HG02840 (cell line): ENCODE measurements around the gene C20orf141.
"Not testable (repeated sequence)": the region's sequence is repeated elsewhere in the genome, so short reads cannot be mapped to it uniquely, and the experiment has no call there.

Experiments used
- ATAC-seq: cut with Tn5 transposase; IDR thresholded peaks from one replicate; pipeline ENCODE4 v1.9.1; 2021; ENCODE audit warnings: mild to moderate bottlenecking, moderate library complexity, moderate number of reproducible peaks; ENCODE audit not compliant: unreplicated experiment, low FRiP score

C20orf141 gene

DNA sequence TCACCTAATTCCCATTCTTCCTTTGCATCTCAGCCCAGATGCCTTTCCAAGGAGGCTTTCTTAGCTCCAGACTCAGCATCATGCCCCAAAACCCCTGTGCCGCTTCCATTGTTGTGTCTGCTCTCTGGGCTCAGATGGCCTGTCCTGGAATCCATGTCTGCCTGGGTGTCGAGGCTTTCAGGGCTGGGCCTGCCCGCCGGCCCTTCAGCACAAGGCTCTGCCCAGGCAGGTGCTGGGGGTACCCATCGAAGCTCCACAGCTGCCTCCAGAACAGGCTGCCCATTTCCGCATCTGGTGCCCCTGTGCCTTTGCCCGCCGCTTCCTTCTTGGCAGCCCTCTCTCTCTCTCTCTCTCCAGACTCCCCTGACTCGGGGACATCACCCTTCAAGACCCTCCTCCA is 15.5 kb upstream of the C20orf141 start:
- no peak for ATAC-seq

DNA sequence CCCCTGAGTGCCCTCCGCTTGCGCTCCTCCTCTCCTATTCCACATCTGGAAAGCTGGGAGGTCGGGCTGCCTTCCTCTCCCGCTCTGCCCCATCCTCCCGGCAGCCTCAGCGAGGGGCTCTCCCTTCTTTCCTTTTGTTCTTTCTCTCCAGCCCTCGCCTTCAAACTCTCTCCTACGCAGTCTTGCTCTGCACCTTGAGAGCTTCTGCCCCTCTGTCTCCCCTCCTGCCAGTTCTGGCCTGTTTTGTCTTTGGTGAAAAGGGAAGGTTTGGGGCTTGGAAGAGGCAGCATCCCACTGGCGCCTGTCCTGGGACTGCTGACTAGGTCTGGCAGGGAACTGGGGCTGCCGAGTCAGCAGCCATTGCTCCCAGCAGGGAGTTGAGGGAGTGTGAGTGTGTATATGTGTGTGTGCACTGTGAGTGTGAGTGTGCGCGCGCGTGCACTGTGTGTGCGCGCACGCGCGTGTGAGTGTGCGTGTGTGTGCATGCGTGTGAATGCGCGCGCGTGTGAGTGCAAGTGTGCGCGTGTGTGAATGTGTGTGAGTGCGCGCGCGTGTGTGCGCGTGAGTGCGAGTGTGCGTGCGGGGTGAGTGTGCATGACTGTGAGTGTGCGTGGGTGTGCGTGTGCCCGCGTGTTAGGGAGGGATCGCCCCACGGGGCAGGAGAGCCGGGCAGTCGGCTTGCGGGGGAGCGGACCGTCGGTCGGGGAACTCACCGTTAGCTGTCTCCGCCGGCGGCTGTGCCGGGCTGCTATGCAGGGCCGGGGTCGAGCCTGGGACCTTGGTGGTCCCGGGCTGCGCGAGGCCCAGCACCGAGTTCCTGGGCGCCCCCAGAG is 14.9 kb upstream of the C20orf141 start:
- no peak for ATAC-seq

- ATAC-seq: no peak
Observed at GRCh38 chr20:2800521-2801285, 14.1 kb upstream of the C20orf141 start, which contains the start of gene CPXM1. TSS of gene CPXM1 (minus strand) at chr20:2800627. CDS start at chr20:2800572, 55 bp downstream.

DNA sequence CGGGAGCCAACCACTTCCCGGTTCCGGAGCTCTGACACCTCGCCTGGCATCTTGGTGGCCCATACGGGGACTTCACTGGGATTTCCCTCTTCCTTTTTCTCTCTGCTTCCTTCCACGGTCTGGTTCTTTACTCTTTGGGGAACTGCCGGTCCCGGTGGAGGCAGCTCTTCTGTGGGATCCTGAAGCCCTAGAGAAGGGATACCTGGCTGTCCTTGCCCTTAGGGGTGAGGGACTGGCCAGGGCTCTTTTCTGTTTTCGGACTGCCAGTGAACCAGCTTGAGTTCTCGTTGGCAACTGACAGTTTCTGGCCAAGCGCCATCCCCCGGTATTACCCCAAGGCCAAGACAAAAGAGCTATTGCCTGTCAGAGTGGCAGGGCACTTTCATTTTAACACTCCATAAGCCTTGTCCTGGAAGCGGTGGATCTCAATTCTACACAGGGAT is 13.5 kb upstream of the C20orf141 start:
- no peak for ATAC-seq

GRCh38 chr20:2804041-2804828 is 10.6 kb upstream of the C20orf141 start:
- ATAC-seq: no peak

GRCh38 chr20:2804852-2805688 is 9.7 kb upstream of the C20orf141 start:
- ATAC-seq: no peak

DNA sequence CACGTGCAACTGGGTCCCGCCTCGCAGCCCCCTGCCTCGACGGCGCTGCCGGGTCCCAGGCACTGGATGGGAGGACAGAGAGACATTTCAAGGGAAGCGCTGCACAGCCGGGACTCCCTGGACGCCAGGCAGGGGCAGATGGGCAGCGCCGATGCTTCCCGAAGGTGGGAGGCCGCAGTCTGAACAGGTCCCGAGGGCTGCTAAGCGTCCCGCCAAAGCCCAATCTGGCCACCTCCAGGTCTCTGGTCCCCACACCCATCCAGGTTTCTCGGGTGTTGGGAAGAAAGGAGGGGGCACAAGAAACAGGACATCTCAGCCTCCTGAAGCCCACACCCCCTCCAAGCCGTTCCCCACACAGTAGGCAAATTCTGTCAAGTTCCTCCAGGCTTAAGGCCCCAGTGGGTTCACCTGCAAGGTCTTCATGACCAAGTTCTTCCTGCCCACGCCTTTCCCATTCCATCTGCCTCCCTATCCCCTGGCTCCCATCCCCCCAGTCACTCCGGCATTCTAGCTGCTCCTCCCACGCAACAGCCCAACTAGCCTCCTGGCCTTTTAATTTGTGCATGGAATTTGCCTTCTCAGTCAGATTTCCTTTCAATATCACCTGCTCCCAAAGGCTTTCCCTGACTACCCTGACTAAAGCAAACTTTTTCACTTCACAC is 9.0 kb upstream of the C20orf141 start:
- ATAC-seq: no peak

- no peak for ATAC-seq
Observed at GRCh38 chr20:2806351-2806701, 8.5 kb upstream of the C20orf141 start.

- ATAC-seq: no peak
Observed at GRCh38 chr20:2807019-2807418, 7.8 kb upstream of the C20orf141 start.

DNA sequence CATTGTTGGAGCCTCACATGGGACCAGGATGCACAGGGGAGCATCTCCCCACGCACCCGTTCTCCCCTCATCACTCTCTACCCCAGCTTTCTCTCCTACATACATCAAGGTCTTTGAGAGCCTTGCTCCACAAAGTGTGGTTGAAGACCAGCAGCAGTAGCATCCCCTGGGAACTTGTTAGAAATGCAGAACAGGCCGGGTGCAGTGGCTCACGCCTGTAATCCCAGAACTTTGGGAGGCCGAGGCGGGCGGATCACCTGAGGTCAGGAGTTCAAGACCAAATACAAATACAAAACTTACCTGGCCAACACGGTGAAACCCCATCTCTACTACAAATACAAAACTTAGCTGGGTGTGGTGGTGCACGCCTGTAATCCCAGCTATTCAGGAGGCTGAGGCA is 6.9 kb upstream of the C20orf141 start:
- not testable (repeated sequence) for ATAC-seq

DNA sequence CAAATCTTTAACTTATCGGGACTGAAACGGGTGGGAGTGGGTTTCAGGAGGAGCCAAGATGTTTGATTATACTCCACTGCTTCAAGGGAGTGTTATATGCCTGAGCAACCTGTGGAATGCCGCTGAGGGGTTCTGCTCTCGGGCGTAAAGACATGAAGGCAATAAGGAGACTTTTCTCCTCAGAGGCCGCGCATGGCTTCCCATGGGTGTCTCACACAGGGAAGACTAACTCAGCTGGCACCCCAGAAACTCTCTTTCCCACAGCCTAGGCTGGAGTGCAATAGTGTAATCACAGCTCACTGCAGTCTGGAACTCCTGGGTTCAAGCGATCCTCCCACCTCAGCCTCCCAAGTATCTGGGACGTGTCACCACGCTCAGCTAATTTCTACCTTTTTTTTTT is 5.1 kb upstream of the C20orf141 start:
- no peak for ATAC-seq

- no peak for ATAC-seq
Observed at GRCh38 chr20:2812189-2812588, 2.6 kb upstream of the C20orf141 start.

- no peak for ATAC-seq
Observed at GRCh38 chr20:2814076-2814475, 711 bp upstream of the C20orf141 start.

GRCh38 chr20:2815242-2815900 is 584 bp downstream of the C20orf141 start:
- no peak for ATAC-seq

DNA sequence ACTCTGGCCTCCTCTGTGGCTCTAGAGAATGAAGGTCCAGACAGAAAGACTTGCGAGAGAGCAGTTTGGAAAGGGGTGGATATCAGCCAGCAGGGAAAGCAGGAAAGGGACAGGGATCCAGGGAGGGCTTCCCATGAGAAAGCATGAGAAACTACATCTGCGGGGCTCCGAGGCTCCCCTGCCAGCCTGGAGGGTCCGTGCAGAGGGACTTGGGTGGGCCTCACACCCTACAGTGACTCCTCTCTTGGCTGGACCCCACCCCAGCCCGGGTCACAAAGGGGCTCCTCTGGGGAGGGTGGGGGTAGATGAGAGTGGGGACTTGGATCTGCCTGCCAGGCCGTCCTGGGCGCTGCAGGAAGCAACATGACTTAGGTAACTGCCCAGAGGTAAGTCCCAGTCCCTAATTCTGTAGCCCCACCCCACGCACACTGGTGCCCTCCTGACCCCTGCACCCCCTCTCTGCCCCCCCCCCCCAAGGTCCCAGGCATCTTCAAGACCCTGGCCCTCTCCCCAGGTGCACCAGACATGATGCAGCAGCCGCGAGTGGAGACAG is 1.3 kb downstream of the C20orf141 start, which contains the start of gene TMEM239:
TMEM239 (plus strand) TSS at position 335 of the 553 bp plus-strand sequence; CDS start at position 526, 191 bp downstream.
- ATAC-seq: no peak

DNA sequence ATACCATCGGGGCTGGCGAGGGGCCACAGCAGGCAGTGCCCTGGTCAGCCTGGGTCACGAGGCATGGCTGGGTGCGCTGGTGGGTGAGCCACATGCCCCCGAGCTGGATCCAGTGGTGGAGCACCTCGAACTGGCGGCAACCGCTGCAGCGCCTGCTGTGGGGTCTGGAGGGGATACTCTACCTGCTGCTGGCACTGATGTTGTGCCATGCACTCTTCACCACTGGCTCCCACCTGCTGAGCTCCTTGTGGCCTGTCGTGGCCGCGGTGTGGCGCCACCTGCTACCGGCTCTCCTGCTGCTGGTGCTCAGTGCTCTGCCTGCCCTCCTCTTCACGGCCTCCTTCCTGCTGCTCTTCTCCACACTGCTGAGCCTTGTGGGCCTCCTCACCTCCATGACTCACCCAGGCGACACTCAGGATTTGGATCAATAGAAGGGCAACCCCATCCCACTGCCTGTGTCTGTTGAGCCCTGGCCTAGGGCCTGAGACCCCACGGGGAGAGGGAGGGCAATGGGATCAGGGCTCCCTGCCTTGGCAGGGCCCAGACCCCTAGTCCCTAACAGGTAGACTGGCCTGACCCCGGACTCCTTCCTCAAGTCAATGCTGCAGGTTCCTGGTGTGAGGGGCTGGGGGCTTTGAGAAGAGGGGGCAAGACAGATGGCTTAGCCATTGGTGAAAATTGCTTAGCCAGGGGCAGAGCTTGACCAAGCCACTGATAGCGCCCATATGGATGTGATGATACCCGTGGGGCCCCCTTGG is 2.0 kb downstream of the C20orf141 start:
- no peak for ATAC-seq

DNA sequence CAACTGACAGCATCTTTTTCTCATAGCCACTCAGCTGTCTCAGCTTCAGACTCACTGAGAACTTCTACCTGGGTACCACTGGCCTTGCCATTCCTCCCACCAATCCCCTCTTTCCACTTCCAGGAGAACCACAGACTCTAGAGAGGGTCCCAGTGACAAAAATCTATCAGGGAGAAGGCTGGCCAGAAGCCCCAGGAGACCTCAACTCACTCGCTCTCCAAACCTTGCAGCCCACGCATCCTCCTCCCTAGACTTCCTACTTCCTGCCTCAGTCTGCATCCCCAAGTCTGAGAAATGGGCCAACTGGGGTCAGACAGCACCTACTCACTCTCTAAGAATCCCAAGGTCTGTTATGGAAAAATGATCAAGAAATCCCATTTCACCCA is 2.5 kb downstream of the C20orf141 start:
- no peak for ATAC-seq
